Heart left ventricle (tissue), 13 donors: ENCODE results near the gene ANKZF1.

Experiments
- CTCF ChIP-seq, 12 donors: fragments of 200-600 bp; sonication (generic) in 4 of 12; IDR thresholded peaks; one replicate each; pipeline versions ENCODE4 v1.5.0 to v1.8.0; 2018 to 2022; ENCODE audit warnings: antibody characterized with exemption in 12 of 12, mild to moderate bottlenecking in 5 of 12
- POLR2A ChIP-seq, 2 donors: fragments of 450-650 bp; IDR thresholded peaks; one replicate each; pipeline ENCODE4 v1.6.1; 2017; ENCODE audit warnings: antibody characterized with exemption in 2 of 2, mild to moderate bottlenecking in 2 of 2, moderate library complexity in 2 of 2
- donor health status: ischemic (EF 13 %, LVEDD 7.1; RV severe dilation, severe dysfunction).
- donor health status: DM: no; HTN: yes; CAD: no.
- donor health status: DM: no; HTN: no; CAD: no.
- donor health status: ischemic (EF 25% LVEDD 6.9; RV normal size, moderate dysfunction).
- donor health status: ischemic (EF 25% LVEDD 5.7; RV mildly dilated, moderate dysfunction).
- donor health status: ischemic (EF 35%, LVEDD 5.7; RV mildly dilated, moderate dysfunction).
- donor health status: nonischemic (EF 11% LVEDD 7.7; RV severe dilation, severe dysfunction).
- donor health status: DM: yes; HTN: yes; CAD: no.
- donor health status: PGD.
- donor health status: ischemic (EF 29% LVEDD 5.4; RV normal size, mild dysfunction).
- donor health status: nonischemic (EF 23%, LVEDD 6.1; RV moderate dilation, normal function).

DNA sequence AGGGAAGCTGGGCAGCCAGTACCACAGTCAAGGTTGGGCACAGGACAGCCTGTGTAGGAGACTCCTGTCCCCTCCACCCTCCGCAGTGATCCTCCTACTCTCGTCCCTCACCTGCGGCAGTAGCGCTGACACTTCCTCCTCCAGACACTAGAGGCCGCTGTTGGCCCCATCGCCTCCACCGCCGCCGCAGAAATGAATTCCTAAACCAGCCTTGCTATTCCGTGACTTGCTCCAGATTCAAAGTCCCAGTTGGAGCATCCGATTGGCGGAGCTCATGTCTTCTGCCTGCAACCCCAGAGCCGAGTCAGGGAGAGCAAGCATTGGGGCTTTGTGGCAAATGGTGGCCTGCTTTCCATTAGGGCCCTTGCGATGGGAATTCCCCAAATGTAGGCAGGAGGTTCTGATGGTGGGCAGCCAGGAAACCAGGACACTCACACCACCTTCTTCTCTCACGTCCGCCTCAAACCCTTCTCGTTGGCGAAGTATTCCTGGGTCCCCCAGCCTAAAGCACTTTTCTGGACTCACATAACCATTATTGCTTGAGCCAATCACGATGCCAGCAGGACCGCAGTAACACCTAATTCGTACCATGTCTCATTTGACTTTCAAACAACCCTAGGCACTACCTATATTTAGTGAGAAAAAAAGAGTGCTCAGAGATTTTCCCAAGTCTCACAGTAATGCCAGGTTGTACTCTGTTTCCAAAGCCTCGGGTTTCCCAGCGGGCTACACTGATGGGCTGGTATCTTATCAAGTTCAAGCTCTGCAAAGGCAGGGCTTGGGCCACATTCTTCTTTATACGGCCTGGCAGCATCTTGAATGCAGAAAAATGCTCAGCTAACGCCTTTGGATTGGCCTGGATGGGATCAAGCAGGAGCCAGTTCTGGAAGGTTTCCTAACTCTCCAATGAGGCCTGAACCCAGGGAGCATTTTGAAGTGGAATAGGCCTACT, 48.4 kb downstream of the ANKZF1 start:
- TF ChIP-seq CTCF (IDR thresholded peaks at IDR 0.05) (peak; percentile 97 to 100 (median 98)), POLR2A (IDR thresholded peaks at IDR 0.05) (no peak)
